Measurements from ENCODE around the gene RANBP3.

The RANBP3 gene

GRCh38 chr19:6003976-6004375 is 26.0 kb upstream of the RANBP3 start:
- Histone ChIP-seq H3K4me3 (ENCODE audit: low read depth in 1 of 2, low read length in 1 of 2) (no peak overlapping the region), H3K27me3 (no peaks in the 10 kb centered on the region), H3K4me1 (ENCODE audit: control insufficient read depth in 1 of 2, insufficient read depth in 1 of 2, low read depth in 1 of 2, low read length in 1 of 2) (no peaks in the 10 kb centered on the region), H3K9me3 (no peaks in the 10 kb centered on the region), H3K36me3 (peaks cover 84% of the 10 kb centered on the region), H3K27ac (no peak overlapping the region)
- TF ChIP-seq, protein P1, sequence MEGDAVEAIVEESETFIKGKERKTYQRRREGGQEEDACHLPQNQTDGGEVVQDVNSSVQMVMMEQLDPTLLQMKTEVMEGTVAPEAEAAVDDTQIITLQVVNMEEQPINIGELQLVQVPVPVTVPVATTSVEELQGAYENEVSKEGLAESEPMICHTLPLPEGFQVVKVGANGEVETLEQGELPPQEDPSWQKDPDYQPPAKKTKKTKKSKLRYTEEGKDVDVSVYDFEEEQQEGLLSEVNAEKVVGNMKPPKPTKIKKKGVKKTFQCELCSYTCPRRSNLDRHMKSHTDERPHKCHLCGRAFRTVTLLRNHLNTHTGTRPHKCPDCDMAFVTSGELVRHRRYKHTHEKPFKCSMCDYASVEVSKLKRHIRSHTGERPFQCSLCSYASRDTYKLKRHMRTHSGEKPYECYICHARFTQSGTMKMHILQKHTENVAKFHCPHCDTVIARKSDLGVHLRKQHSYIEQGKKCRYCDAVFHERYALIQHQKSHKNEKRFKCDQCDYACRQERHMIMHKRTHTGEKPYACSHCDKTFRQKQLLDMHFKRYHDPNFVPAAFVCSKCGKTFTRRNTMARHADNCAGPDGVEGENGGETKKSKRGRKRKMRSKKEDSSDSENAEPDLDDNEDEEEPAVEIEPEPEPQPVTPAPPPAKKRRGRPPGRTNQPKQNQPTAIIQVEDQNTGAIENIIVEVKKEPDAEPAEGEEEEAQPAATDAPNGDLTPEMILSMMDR (IDR thresholded peaks at IDR 0.05) = no peak

GRCh38 chr19:6002591-6002990 is 24.7 kb upstream of the RANBP3 start:
- Histone ChIP-seq H3K4me1 (ENCODE audit: control insufficient read depth in 1 of 2, insufficient read depth in 1 of 2, low read depth in 1 of 2, low read length in 1 of 2) (no peaks in the 10 kb centered on the region), H3K4me3 (ENCODE audit: low read depth in 1 of 2, low read length in 1 of 2) (no peak overlapping the region), H3K27me3 (no peaks in the 10 kb centered on the region), H3K27ac (no peak overlapping the region), H3K36me3 (peaks cover 87% of the 10 kb centered on the region), H3K9me3 (no peaks in the 10 kb centered on the region)
- TF ChIP-seq, protein P1 (IDR thresholded peaks at IDR 0.05) = no peak

GRCh38 chr19:6000228-6000847 is 22.4 kb upstream of the RANBP3 start:
- TF ChIP-seq, protein P1 (IDR thresholded peaks at IDR 0.05) = no peak
- Histone ChIP-seq H3K4me3 (ENCODE audit: low read depth in 1 of 2, low read length in 1 of 2) (no peak overlapping the region), H3K27me3 (no peaks in the 10 kb centered on the region), H3K27ac (no peak overlapping the region), H3K36me3 (peaks cover 92% of the 10 kb centered on the region), H3K9me3 (no peaks in the 10 kb centered on the region), H3K4me1 (ENCODE audit: control insufficient read depth in 1 of 2, insufficient read depth in 1 of 2, low read depth in 1 of 2, low read length in 1 of 2) (no peaks in the 10 kb centered on the region)

DNA sequence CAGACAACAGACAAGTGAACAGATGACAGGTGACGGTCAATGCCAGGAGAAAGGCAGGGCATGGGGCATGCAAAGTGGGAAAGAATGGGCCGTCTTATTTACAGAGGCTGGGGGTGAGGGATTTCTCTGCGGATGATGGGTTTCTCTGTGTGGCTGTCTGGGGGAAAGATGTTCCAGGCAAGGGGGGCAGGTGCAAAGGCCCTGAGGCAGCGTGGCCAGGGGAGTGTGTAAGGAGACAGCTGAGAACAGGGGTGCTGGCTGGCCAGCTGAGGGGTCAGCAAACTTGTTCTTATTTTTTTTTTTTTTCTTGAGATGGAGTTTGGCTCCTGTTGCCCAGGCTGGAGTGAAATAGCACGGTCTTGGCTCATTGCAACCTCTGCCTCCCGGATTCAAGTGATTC is 21.8 kb upstream of the RANBP3 start:
- Histone ChIP-seq H3K36me3 (peaks cover 92% of the 10 kb centered on the region), H3K4me3 (ENCODE audit: low read depth in 1 of 2, low read length in 1 of 2) (no peak overlapping the region), H3K27ac (no peak overlapping the region), H3K27me3 (no peaks in the 10 kb centered on the region), H3K4me1 (ENCODE audit: control insufficient read depth in 1 of 2, insufficient read depth in 1 of 2, low read depth in 1 of 2, low read length in 1 of 2) (no peaks in the 10 kb centered on the region), H3K9me3 (no peaks in the 10 kb centered on the region)
- TF ChIP-seq, protein P1 (IDR thresholded peaks at IDR 0.05) = no peak

DNA sequence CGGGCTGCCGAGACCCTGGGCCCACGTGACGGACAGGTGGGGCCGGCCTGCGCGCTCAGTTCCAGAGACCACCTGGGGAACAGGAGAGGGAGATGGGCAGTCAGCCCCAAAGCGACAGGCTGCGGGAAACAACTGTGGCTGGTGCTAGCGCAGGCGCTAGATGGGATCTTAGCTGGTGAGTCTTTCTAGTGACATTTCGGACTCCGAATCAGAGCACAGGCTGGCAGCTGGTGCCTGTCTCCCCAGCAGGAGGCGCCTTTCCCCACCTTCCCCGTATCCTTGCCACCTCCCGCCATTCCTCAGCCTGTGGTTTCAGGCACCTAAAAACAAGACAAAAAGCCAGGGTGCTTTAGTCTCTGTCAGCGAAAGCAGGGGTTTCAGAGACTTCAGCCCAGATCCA is 19.4 kb upstream of the RANBP3 start:
- Histone ChIP-seq H3K27me3 (no peaks in the 10 kb centered on the region), H3K4me1 (ENCODE audit: control insufficient read depth in 1 of 2, insufficient read depth in 1 of 2, low read depth in 1 of 2, low read length in 1 of 2) (no peaks in the 10 kb centered on the region), H3K9me3 (no peaks in the 10 kb centered on the region), H3K27ac (no peak overlapping the region), H3K36me3 (peaks cover 93% of the 10 kb centered on the region), H3K4me3 (ENCODE audit: low read depth in 1 of 2, low read length in 1 of 2) (no peak overlapping the region)
- TF ChIP-seq, protein P1 (IDR thresholded peaks at IDR 0.05) = no peak
